K562 (cell line): Measurements from ENCODE around the gene SCARF2. TPM values are rescaled to one million over a fixed set of nuclear protein-coding genes. Genes with fewer than 3 reads are reported as not detected.
A peak's percentile ranks its signal among the peaks of the same experiment; 100 is the strongest.

Experiments
- CC2D1A ChIP-seq: fragments of 450-650 bp; IDR thresholded peaks from 2 replicates; pipeline ENCODE4 v1.6.1; 2017; ENCODE audit warnings: mild to moderate bottlenecking
- FOXK2 ChIP-seq, 2 experiments: fragments of 450-650 bp; IDR thresholded peaks in 1 of 2; conservative IDR thresholded peaks in 1 of 2; 2 replicates each; pipeline ENCODE4 v1.6.1; 2016; ENCODE audit warnings: low read depth in 2 of 2, mild to moderate bottlenecking in 1 of 2
- HLTF ChIP-seq: fragments of 450-650 bp; IDR thresholded peaks from 2 replicates; pipeline ENCODE4 v1.6.1; 2016
- IFI16 ChIP-seq: fragments of 250-450 bp; sonication (Bioruptor Pico); IDR thresholded peaks from 2 replicates; pipeline ENCODE4 v2.1.2; 2022; ENCODE audit warnings: mild to moderate bottlenecking, inconsistent platforms
- JUND ChIP-seq, 2 experiments: IDR thresholded peaks; 2 replicates in 1 of 2; 3 replicates in 1 of 2; pipeline ENCODE4 v1.6.1; 2011; ENCODE audit warnings: borderline replicate concordance in 2 of 2, low read depth in 2 of 2, low read length in 2 of 2, improper control_type of control experiment in 1 of 2, missing biosample characterization in 1 of 2, missing genetic modification characterization in 1 of 2, missing genetic modification reagents in 1 of 2
- MAZ ChIP-seq, 2 experiments: fragments of 450-650 bp in 1 of 2; sonication (generic) in 1 of 2; formaldehyde crosslinking; IDR thresholded peaks in 1 of 2; conservative IDR thresholded peaks in 1 of 2; 2 replicates each; pipeline versions ENCODE4 v1.4.0 to v1.5.0; 2020; ENCODE audit warnings: mild to moderate bottlenecking in 1 of 2, missing genetic modification reagents in 1 of 2
- MBD2 ChIP-seq: sonication (generic); IDR thresholded peaks from 2 replicates; pipeline ENCODE4 v1.6.1; 2016; ENCODE audit warnings: low read depth, borderline replicate concordance
- NCOR1 ChIP-seq: fragments of 450-650 bp; IDR thresholded peaks from 2 replicates; pipeline ENCODE4 v1.6.1; 2016; ENCODE audit warnings: mild to moderate bottlenecking, moderate library complexity
- NKRF ChIP-seq: fragments of 450-650 bp; IDR thresholded peaks from 2 replicates; pipeline ENCODE4 v1.6.1; 2016; ENCODE audit warnings: borderline replicate concordance
- PTRF ChIP-seq: fragments of 450-650 bp; IDR thresholded peaks from 2 replicates; pipeline ENCODE4 v1.6.1; 2016; ENCODE audit warnings: mild to moderate bottlenecking, missing genetic modification characterization, missing compliant biosample characterization
- PYGO2 ChIP-seq: fragments of 450-650 bp; IDR thresholded peaks from 2 replicates; pipeline ENCODE4 v1.6.1; 2016; ENCODE audit warnings: mild to moderate bottlenecking, missing genetic modification characterization, moderate library complexity, missing compliant biosample characterization
- RAD21 ChIP-seq, 2 experiments: fragments of 250-450 bp in 1 of 2; fragments of 450-650 bp in 1 of 2; sonication (Bioruptor Pico) in 1 of 2; formaldehyde crosslinking in 1 of 2; IDR thresholded peaks in 1 of 2; conservative IDR thresholded peaks in 1 of 2; 2 replicates each; pipeline versions ENCODE4 v1.4.0 to v1.8.0; 2020 to 2022; ENCODE audit warnings: mild to moderate bottlenecking in 2 of 2, moderate library complexity in 1 of 2
- SMAD2 ChIP-seq: fragments of 150-350 bp; IDR thresholded peaks from 2 replicates; pipeline ENCODE4 v1.6.1; 2014; ENCODE audit warnings: low read depth, mild to moderate bottlenecking, low read length
- SMARCE1 ChIP-seq: fragments of 450-650 bp; IDR thresholded peaks from 2 replicates; pipeline ENCODE4 v1.7.1; 2016; ENCODE audit warnings: mild to moderate bottlenecking
- TSC22D4 ChIP-seq: fragments of 450-650 bp; IDR thresholded peaks from 2 replicates; pipeline ENCODE4 v1.6.1; 2016; ENCODE audit warnings: missing genetic modification characterization, missing biosample characterization, control low read depth
- ZKSCAN8 ChIP-seq: fragments of 200-800 bp; sonication (Bioruptor generic); IDR thresholded peaks from 2 replicates; pipeline ENCODE4 v1.6.1; 2016; ENCODE audit warnings: missing genetic modification characterization, missing compliant biosample characterization
- ZNF764 ChIP-seq: fragments of 250-450 bp; sonication (Bioruptor Pico); IDR thresholded peaks from 2 replicates; pipeline ENCODE4 v1.4.0; 2020; ENCODE audit warnings: low read depth, mild to moderate bottlenecking, moderate library complexity
- ZNF830 ChIP-seq: fragments of 250-450 bp; sonication (Bioruptor Pico); IDR thresholded peaks from 2 replicates; pipeline ENCODE4 v1.5.0; 2021; ENCODE audit warnings: mild to moderate bottlenecking
- polyA plus RNA-seq, 8 experiments: library from polyadenylated mRNA; depleted of rRNA in 4 of 8; stranded (reverse) in 5 of 8; unstranded in 3 of 8; fragments of >200 nt; fragmentation: Nextera tagmentation in 2 of 8; fragmentation: Illumina TruSeq in 1 of 8; extraction: Ambion mirVana in 2 of 8; extraction: Trizol in 1 of 8; gene quantifications; 2 replicates each; pipeline versions ENCODE4 v1.2.1 to v1.2.3, GENCODE V29; 2011 to 2014; ENCODE audit warnings: inconsistent platforms in 1 of 8, missing spikeins in 1 of 8
- total RNA-seq, 7 experiments: library from RNA; depleted of rRNA in 6 of 7; stranded (reverse); fragments of >200 nt in 6 of 7; fragmentation: Illumina TruSeq in 2 of 7; extraction: Trizol in 2 of 7; gene quantifications; 2 replicates each; pipeline versions ENCODE4 v1.2.1 to v1.2.3, GENCODE V29; 2011 to 2021; ENCODE audit warnings: low replicate concordance in 1 of 7

The SCARF2 gene
- total and polyA plus RNA-seq, 9 of the 15 experiments (the other 6 are each of a cell fraction or from before 2014, with no cell fraction given), result 0.06 to 0.32 (median 0.21) TPM; not detected in 5

DNA sequence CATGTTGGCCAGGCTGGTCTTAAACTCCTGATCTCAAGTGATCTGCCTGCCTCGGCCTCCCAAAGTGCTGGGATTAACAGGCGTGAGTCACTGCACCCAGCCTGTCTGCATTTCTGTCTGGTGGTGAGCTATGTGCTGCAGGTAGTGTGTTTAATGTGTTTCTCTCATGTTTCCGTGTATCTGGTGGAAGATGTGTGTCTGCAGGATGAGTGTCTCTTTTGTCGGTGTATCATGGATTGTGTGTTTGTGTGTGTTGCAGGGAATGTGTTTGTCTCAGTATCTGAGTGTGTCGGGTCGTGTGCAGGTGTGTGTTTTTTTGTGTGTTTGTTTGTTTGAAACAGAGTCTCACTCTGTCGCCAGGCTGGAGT lies 16.1 kb downstream of the SCARF2 start (continued):
- TF ChIP-seq ZKSCAN8 (CRISPR knock-in tag) (no peak), TSC22D4 (0 out of 2 replicates have a peak, but pooled peaks have one; percentile 70), JUND (IDR thresholded peaks at IDR 0.05; ENCODE audit: borderline replicate concordance, low read depth, low read length) (peak; percentile 22; the same call in 1 of the 2 replicates), JUND (tag; IDR thresholded peaks at IDR 0.05; ENCODE audit: borderline replicate concordance, low read depth, low read length) (no peak), ZNF830 (CRISPR knock-in tag) (peak; percentile 28; the same call in 1 of the 2 replicates), PYGO2 (no peak), MBD2 (no peak), SMAD2 (no peak), CC2D1A (peak; percentile 29; the same call in 1 of the 2 replicates), IFI16 (no peak), HLTF (peak; percentile 70; the same call in 1 of the 2 replicates), RAD21 (CRISPR knock-in tag; conservative IDR thresholded peaks at IDR 0.05 in 1 of 2, IDR thresholded peaks at IDR 0.05 in 1 of 2) (no peak), NKRF (peak; percentile 63; the same call in 1 of the 2 replicates), PTRF (tag) (no peak), ZNF764 (no peak), MAZ (CRISPR knock-in tag; conservative IDR thresholded peaks at IDR 0.05 in 1 of 2, IDR thresholded peaks at IDR 0.05 in 1 of 2) (no peak), NCOR1 (no peak), SMARCE1 (peak; percentile 21; the same call in 1 of the 2 replicates), FOXK2 (conservative IDR thresholded peaks at IDR 0.05 in 1 of 2, IDR thresholded peaks at IDR 0.05 in 1 of 2; ENCODE audit: low read depth in 2 of 2) (no peak)
